HG03469 (cell line): ENCODE measurements around the gene IER3.

Source experiments
- ATAC-seq: cut with Tn5 transposase; IDR thresholded peaks from one replicate; pipeline ENCODE4 v1.9.1; 2021; ENCODE audit warnings: mild to moderate bottlenecking, moderate library complexity, moderate number of reproducible peaks; ENCODE audit not compliant: unreplicated experiment

IER3 gene

GRCh38 chr6:30709101-30709868 is 35.1 kb downstream of the IER3 start:
- ATAC-seq, result no peak

- ATAC-seq, result no peak
These were observed 37.0 kb downstream of the IER3 start for GRCh38 chr6:30707281-30707850.

GRCh38 chr6:30705620-30706019 is 38.7 kb downstream of the IER3 start:
- ATAC-seq, result no peak

GRCh38 chr6:30703821-30704220 is 40.5 kb downstream of the IER3 start:
- no peak for ATAC-seq

GRCh38 chr6:30703011-30703410 is 41.3 kb downstream of the IER3 start:
- no peak for ATAC-seq

- no peak for ATAC-seq
These were observed 44.0 kb downstream of the IER3 start for GRCh38 chr6:30700340-30700739.

GRCh38 chr6:30696432-30696831 is 47.9 kb downstream of the IER3 start:
- ATAC-seq, result no peak
